ENCODE results near the gene EPHB1.

The EPHB1 gene

GRCh38 chr3:135172191-135172869 is 377.3 kb downstream of the EPHB1 start:
- peak; percentile 2 for DNase-seq

- no peak for DNase-seq
These were observed 380.7 kb downstream of the EPHB1 start for GRCh38 chr3:135175728-135176277.

DNA sequence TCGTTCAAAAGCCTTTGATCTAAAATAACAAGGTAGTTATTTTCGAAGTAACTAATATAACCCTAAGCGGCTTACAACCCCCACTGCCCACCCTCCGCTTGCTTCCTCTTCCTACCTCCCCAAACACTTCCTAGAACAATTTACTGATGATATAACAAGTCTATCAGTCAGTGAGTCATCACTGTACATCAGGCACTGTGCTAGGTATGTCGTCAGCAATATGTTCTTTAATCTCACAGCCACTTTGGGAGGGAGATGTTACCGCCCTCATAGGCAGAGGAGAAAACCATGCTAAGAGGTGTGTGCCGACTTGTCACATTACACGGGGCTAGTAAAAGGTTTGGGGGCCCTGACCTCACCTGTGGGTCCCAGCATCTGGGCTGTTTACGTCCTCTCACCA is 381.8 kb downstream of the EPHB1 start:
- DNase-seq: no peak

DNA sequence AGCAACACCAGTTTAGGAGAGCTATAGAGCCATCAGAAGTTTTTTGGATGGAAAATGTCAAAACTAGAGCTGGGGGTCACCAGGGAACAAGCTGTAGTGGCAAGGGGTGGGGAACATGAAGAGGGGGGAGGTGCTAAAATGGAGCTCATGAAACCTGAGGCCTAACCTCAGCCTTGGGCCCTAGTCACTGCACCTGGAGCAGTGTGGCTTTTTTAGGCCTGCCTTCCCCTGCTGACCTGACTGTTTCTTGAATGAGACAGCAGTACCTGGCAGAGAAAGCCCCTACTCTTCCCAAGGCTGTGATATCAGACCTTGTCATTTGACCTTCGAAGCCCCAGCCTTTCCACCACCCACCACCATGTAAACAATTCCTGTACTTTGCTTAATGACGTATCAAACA is 383.5 kb downstream of the EPHB1 start:
- DNase-seq: no peak

- no peak for DNase-seq
These were observed 386.3 kb downstream of the EPHB1 start for GRCh38 chr3:135181408-135181807.

DNA sequence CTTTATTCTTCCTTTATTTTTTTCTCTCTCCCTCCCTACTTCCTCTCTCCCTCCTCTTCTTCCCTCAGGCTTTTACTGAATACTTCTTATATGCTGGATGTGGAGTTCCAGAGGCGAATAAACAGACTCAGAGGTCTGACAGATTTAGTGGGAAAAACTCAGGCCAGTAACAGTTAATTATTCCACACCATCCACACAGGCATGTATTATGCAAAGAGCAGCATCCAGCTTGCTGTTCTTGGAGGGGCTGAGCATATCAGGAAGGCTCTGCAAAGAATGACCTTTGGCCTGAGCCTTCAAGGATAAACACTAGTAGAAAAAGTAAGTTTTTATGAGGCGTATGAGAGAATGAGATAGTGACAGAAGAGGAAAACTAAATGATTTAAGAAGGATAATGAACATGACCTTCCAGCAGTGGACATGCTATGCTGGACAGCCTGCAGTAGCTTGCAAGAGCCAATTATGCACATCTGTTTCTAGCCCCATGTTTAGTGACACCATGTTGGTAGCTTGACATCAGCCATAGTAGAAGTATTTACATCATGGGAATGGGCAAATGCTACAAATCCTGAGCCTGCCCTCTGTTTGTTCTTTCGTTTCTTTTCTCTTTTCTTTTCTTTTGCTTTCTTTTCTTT is 387.4 kb downstream of the EPHB1 start:
- no peak for DNase-seq

DNA sequence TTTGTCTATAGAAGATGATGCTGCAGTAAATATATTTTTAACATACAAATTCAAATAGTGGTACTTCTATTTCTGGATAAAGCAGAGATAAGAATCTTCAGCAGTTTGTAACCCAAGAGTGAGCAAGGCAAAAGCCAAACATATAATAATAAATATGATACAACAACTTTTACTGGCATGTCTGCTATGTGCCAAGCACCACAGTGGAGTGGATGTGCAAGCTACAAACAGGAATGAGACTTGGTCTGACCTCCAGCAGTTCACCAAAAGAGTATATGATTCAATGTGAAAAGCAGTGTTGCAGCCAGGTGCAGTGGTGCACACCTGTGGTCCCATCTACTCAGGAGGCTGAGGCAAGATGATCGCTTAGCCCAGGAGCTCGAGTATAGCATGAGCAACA is 395.6 kb downstream of the EPHB1 start:
- no peak for DNase-seq

GRCh38 chr3:135191708-135192107 is 396.6 kb downstream of the EPHB1 start:
- DNase-seq: no peak

GRCh38 chr3:135192929-135193328 is 397.9 kb downstream of the EPHB1 start:
- no peak for DNase-seq

GRCh38 chr3:135197246-135197645 is 402.2 kb downstream of the EPHB1 start:
- no peak for DNase-seq

GRCh38 chr3:135197856-135198255 is 402.8 kb downstream of the EPHB1 start:
- no peak for DNase-seq

DNA sequence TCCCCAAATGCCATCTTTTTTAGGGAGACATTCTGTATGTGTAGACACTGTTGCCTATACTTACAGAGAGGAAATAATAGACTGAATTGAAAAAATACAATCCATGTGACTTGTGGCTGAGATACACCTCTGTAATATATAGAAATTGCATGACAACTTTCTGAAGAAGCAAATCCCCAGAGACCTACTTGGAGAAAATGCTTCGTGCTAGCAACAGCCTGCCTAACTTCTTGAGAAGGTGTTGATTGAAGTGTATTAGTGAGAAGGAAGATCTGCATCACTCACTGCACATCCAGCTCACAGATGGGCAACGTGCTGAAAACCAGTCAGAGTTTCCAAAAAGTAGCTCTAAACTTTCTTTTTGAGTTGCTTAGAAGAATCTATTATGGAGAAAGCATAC is 404.1 kb downstream of the EPHB1 start:
- DNase-seq: no peak

DNA sequence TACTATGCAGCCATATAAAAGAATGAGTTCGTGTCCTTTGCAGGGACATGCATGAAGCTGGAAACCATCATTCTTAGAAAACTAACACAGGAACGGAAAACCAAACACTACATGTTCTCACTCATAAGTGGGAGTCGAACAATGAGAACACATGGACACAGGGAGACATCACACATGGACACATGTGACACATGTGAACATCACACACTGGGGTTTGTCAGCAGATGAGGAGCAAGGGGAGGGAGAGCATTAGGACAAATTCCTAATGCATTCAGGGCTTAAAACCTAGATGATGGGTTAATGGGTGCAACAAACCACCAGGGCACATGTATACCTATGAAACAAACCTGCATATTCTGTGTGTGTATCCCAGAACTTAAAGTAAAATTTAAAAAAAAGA is 408.0 kb downstream of the EPHB1 start:
- no peak for DNase-seq

- no peak for DNase-seq
These were observed 418.2 kb downstream of the EPHB1 start for GRCh38 chr3:135213213-135213612.

DNA sequence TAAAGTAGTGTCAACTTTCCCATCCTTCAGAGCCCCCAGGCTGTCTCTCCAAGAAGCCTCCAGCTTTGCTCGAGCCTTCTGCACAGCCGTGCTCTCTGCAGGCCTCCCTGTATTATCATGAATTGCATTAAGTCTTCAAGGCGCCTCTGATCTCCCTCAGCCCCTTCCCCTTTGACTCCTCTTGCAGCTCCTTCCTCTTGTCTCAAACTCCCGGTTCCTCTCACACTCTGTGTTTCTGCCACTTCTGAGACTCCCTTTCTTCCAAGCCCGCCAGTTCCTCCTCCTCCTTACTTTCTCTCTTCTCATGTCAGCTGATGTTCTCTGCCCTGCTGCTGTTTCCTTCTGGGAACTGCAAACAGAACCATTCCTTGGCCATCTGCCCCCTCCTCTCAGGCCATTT is 418.8 kb downstream of the EPHB1 start:
- no peak for DNase-seq

GRCh38 chr3:135214400-135214799 is 419.3 kb downstream of the EPHB1 start:
- no peak for DNase-seq

DNA sequence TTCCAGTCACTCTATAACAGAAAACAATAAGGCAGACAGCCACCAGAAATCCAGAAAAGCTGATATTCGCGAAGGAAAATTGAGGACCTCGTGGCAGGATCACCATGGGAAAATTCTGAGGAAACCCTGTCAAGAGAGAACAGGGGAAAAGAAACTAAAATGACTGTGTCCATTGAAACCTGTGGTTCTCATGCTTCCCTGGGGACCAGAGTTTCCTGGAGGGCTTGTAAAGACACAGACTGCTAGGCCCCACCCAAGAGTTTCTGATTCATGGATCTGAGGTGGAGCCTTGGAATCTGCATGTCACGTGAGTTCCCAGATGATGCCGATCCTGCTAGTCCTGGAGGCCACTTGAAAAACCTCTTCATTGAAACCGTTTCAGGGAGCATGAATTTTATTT is 420.5 kb downstream of the EPHB1 start:
- DNase-seq: no peak

DNA sequence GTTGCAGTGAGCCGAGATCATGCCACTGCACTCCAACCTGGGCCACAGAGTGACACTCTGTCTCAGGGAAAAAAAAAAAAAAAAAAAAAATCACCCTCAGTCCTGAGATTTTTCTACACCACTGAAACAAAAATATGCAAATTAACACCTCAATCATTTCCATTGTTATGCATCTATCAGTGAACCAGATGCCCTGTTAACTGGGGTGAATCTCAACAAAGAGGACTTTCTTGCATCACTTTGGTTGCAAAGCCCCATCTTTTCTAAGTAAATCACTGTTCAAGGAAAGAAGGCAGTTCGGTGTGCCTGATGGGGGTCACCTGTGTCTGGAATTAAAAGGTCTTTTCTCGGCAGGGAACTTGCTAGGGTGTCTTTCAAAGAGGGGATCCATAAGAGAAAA is 421.6 kb downstream of the EPHB1 start:
- DNase-seq: no peak

DNA sequence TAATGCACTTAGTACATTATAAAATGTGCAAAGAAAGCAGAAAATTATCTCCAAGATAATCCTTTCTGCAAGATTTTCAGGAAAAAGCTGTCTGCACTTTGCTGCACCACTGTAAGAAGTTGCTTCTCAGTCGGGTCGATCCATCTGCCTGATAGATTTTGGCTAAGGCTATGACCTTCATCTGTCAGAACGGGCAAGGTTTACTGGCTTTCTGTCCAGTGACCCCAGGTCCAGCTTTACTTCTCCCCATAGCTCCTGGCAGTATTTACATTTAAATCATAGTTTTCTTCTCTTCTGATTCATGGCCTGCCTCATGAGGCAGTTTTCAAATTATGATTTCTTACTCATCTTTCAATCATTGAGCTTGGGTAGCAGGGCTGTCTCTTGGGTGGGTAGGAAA is 422.7 kb downstream of the EPHB1 start:
- no peak for DNase-seq

DNA sequence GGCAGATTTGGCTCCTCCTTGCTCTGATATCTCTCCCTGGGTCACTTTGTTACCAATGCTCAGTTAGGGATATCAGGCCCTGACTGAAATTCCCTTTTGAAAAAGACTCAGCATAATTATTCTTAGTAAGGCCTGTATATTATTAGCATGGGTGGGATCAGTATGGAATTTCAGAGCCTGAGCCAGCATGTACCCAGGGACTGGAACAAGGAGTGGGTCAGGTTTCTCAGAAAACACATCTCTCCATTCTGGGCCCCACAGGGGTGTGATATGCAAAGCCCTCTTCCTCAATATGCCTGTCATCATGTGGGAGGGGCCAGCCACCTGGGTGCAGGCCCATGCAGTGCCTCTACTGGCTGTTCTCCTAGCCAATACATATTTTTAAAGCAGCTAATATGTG is 423.2 kb downstream of the EPHB1 start:
- peak; percentile 29 for DNase-seq

GRCh38 chr3:135218782-135219181 is 423.7 kb downstream of the EPHB1 start:
- no peak for DNase-seq

- DNase-seq: no peak
These were observed 429.8 kb downstream of the EPHB1 start for GRCh38 chr3:135224815-135225362.

GRCh38 chr3:135226057-135226456 is 431.0 kb downstream of the EPHB1 start:
- DNase-seq: no peak

DNA sequence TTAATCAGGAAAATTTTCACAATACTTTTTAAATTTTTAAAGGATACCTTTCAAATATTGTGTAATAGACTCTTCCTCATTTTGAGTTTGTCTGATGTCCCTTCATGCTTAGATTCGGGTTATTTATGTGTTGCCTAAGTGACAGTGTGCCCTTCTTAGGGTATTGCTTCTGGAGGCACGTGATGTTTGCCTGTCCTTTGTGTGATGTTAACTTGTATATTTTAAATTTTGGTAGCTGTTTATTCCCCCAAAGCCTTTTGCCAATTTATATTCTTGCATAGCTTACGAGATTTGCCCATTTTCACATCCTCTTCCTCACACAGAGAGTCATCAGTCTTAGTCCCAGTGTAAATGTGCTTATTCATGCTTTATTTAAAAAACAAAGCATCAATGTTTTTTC is 433.1 kb downstream of the EPHB1 start:
- no peak for DNase-seq

Data from NCI-H2171 (cell line).